ENCODE results near the gene RHBDL1.
A peak's percentile ranks its signal among the peaks of the same experiment; 100 is the strongest.

DNA sequence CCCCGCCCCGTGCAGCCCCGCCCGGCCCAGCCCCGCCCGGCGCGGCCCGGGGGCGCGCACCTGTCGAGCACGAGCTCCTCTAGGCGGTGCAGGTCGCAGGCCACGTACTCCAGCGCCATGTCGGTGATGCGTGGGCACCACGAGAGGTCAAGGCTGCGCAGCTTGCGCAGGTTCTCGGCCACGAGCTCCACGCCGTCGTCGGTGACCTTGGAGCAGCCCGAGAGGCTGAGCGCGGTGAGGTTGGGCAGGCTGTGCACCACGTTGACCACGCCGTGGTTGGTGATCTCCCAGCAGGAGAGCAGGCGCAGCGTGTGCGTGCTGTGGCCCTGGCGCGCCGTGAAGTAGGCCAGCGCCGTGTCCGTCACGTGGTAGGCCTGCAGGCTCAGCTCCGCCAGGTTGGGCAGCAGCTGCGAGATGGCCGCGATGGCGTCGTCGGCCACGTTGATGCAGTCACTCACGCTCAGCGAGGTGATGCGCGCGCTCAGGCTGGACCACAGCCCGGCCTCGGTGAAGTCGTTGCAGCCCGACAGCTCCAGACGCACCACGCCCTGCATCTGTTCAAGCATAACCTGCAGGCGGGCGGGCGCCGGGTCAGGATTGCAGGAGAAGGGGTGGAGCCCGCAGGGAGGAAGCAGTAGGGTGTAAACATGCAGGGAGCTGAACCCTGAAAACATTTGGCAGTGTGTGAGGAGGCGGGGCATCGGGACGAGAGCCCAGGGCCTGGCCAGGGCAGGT lies 20.1 kb downstream of the RHBDL1 start:
- no peak for TF ChIP-seq EZH2 (IDR thresholded peaks at IDR 0.05; ENCODE audit: low read depth, unreplicated experiment)
- TF ChIP-seq, protein P1, sequence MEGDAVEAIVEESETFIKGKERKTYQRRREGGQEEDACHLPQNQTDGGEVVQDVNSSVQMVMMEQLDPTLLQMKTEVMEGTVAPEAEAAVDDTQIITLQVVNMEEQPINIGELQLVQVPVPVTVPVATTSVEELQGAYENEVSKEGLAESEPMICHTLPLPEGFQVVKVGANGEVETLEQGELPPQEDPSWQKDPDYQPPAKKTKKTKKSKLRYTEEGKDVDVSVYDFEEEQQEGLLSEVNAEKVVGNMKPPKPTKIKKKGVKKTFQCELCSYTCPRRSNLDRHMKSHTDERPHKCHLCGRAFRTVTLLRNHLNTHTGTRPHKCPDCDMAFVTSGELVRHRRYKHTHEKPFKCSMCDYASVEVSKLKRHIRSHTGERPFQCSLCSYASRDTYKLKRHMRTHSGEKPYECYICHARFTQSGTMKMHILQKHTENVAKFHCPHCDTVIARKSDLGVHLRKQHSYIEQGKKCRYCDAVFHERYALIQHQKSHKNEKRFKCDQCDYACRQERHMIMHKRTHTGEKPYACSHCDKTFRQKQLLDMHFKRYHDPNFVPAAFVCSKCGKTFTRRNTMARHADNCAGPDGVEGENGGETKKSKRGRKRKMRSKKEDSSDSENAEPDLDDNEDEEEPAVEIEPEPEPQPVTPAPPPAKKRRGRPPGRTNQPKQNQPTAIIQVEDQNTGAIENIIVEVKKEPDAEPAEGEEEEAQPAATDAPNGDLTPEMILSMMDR (conservative IDR thresholded peaks at IDR 0.05; ENCODE audit: low read depth in 2 of 2) = no peak
- no peak for TF ChIP-seq EZH2phosphoT487 (IDR thresholded peaks at IDR 0.05; ENCODE audit: unreplicated experiment)
- TF ChIP-seq, protein P2, sequence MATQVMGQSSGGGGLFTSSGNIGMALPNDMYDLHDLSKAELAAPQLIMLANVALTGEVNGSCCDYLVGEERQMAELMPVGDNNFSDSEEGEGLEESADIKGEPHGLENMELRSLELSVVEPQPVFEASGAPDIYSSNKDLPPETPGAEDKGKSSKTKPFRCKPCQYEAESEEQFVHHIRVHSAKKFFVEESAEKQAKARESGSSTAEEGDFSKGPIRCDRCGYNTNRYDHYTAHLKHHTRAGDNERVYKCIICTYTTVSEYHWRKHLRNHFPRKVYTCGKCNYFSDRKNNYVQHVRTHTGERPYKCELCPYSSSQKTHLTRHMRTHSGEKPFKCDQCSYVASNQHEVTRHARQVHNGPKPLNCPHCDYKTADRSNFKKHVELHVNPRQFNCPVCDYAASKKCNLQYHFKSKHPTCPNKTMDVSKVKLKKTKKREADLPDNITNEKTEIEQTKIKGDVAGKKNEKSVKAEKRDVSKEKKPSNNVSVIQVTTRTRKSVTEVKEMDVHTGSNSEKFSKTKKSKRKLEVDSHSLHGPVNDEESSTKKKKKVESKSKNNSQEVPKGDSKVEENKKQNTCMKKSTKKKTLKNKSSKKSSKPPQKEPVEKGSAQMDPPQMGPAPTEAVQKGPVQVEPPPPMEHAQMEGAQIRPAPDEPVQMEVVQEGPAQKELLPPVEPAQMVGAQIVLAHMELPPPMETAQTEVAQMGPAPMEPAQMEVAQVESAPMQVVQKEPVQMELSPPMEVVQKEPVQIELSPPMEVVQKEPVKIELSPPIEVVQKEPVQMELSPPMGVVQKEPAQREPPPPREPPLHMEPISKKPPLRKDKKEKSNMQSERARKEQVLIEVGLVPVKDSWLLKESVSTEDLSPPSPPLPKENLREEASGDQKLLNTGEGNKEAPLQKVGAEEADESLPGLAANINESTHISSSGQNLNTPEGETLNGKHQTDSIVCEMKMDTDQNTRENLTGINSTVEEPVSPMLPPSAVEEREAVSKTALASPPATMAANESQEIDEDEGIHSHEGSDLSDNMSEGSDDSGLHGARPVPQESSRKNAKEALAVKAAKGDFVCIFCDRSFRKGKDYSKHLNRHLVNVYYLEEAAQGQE (IDR thresholded peaks at IDR 0.05; ENCODE audit: unreplicated experiment) = no peak
- no peak for TF ChIP-seq CREB1 (CRISPR knock-in tag; IDR thresholded peaks at IDR 0.05; ENCODE audit: low read depth)
- TF ChIP-seq POLR2AphosphoS5 (IDR thresholded peaks at IDR 0.05; ENCODE audit: low read depth) = peak; percentile 78
- no peak for TF ChIP-seq NANOG (IDR thresholded peaks at IDR 0.05; ENCODE audit: borderline replicate concordance)
- TF ChIP-seq, protein P3, sequence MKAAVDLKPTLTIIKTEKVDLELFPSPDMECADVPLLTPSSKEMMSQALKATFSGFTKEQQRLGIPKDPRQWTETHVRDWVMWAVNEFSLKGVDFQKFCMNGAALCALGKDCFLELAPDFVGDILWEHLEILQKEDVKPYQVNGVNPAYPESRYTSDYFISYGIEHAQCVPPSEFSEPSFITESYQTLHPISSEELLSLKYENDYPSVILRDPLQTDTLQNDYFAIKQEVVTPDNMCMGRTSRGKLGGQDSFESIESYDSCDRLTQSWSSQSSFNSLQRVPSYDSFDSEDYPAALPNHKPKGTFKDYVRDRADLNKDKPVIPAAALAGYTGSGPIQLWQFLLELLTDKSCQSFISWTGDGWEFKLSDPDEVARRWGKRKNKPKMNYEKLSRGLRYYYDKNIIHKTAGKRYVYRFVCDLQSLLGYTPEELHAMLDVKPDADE (IDR thresholded peaks at IDR 0.05) = no peak
- no peak for TF ChIP-seq JUNB (IDR thresholded peaks at IDR 0.05; ENCODE audit: unreplicated experiment)
- no peak for TF ChIP-seq ZNF114 (CRISPR knock-in tag; IDR thresholded peaks at IDR 0.05)
- TF ChIP-seq STAT1 (IDR thresholded peaks at IDR 0.05; ENCODE audit: unreplicated experiment) = no peak
- no peak for TF ChIP-seq ZNF331 (CRISPR knock-in tag; IDR thresholded peaks at IDR 0.05; ENCODE audit: low read depth)
- TF ChIP-seq, protein P4, sequence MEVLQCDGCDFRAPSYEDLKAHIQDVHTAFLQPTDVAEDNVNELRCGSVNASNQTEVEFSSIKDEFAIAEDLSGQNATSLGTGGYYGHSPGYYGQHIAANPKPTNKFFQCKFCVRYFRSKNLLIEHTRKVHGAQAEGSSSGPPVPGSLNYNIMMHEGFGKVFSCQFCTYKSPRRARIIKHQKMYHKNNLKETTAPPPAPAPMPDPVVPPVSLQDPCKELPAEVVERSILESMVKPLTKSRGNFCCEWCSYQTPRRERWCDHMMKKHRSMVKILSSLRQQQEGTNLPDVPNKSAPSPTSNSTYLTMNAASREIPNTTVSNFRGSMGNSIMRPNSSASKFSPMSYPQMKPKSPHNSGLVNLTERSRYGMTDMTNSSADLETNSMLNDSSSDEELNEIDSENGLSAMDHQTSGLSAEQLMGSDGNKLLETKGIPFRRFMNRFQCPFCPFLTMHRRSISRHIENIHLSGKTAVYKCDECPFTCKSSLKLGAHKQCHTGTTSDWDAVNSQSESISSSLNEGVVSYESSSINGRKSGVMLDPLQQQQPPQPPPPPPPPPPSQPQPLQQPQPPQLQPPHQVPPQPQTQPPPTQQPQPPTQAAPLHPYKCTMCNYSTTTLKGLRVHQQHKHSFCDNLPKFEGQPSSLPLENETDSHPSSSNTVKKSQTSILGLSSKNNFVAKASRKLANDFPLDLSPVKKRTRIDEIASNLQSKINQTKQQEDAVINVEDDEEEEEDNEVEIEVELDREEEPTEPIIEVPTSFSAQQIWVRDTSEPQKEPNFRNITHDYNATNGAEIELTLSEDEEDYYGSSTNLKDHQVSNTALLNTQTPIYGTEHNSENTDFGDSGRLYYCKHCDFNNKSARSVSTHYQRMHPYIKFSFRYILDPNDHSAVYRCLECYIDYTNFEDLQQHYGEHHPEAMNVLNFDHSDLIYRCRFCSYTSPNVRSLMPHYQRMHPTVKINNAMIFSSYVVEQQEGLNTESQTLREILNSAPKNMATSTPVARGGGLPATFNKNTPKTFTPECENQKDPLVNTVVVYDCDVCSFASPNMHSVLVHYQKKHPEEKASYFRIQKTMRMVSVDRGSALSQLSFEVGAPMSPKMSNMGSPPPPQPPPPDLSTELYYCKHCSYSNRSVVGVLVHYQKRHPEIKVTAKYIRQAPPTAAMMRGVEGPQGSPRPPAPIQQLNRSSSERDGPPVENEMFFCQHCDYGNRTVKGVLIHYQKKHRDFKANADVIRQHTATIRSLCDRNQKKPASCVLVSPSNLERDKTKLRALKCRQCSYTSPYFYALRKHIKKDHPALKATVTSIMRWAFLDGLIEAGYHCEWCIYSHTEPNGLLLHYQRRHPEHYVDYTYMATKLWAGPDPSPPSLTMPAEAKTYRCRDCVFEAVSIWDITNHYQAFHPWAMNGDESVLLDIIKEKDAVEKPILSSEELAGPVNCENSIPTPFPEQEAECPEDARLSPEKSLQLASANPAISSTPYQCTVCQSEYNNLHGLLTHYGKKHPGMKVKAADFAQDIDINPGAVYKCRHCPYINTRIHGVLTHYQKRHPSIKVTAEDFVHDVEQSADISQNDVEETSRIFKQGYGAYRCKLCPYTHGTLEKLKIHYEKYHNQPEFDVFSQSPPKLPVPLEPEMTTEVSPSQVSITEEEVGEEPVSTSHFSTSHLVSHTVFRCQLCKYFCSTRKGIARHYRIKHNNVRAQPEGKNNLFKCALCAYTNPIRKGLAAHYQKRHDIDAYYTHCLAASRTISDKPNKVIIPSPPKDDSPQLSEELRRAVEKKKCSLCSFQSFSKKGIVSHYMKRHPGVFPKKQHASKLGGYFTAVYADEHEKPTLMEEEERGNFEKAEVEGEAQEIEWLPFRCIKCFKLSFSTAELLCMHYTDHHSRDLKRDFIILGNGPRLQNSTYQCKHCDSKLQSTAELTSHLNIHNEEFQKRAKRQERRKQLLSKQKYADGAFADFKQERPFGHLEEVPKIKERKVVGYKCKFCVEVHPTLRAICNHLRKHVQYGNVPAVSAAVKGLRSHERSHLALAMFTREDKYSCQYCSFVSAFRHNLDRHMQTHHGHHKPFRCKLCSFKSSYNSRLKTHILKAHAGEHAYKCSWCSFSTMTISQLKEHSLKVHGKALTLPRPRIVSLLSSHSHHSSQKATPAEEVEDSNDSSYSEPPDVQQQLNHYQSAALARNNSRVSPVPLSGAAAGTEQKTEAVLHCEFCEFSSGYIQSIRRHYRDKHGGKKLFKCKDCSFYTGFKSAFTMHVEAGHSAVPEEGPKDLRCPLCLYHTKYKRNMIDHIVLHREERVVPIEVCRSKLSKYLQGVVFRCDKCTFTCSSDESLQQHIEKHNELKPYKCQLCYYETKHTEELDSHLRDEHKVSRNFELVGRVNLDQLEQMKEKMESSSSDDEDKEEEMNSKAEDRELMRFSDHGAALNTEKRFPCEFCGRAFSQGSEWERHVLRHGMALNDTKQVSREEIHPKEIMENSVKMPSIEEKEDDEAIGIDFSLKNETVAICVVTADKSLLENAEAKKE (CRISPR knock-in tag; IDR thresholded peaks at IDR 0.05) = no peak
